AG08396 (cell line): ENCODE data around the gene ACTR1A.

Source experiments
- DNase-seq: peaks from one replicate; pipeline ENCODE4 v3.0.0; 2012; ENCODE audit warnings: low spot score, mixed read lengths

ACTR1A gene

GRCh38 chr10:102453502-102453901, 49.0 kb downstream of the ACTR1A start:
- no peak for DNase-seq

DNA sequence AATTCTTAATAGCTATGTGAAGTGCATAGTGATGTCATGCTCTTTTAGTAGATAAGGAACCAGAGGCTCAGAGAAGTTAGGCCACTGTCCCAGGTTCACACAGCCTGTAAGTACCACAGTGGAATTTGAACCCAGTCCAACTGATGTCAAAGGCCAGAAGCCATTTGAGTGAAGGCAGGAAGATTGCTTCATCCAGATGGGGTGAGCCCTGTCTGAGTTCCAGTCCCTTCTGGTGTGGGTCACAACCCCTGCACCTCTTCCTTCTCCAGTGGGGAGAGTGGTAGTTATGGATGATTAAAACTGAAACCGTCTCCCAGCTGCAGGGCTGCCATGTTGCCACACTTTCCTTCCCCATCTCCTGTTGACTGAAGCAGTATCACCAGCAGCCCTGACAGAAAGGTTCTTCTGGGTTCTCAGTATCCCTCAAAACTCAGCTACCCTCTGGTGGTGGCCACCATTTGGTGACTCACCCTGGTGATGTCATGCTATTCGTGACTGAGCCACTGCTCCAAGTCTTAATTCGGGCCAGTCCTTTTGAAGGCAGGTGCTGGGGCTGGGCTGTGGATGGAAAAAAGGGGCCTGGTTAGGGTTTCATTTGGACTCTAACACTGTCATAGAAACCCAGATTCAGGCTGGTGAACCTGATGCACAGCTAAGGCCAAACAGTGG, 49.7 kb downstream of the ACTR1A start:
- peak; percentile 78 for DNase-seq

- DNase-seq: no peak
Measured at GRCh38 chr10:102451105-102451969, 51.2 kb downstream of the ACTR1A start, which contains the start of gene C10orf95. TSS of gene C10orf95 (minus strand) at chr10:102451543. CDS start at chr10:102451093, 450 bp downstream.

- peak; percentile 91 for DNase-seq
Measured at GRCh38 chr10:102450374-102451104, 52.0 kb downstream of the ACTR1A start.

DNA sequence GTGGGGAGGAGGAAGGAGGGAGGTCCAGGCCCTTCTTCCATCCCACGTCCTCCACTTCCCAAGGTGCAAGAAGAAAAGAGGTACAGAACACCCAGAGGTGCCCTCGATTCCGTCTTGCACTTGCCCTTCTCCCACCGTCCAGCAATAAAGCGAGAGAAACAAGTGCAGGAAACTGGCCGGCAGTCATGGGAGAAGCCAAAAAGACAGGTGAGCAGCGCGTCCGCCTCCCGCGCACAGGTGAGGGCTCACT, 52.5 kb downstream of the ACTR1A start:
- no peak for DNase-seq

- DNase-seq: no peak
Measured at GRCh38 chr10:102449321-102450123, 53.0 kb downstream of the ACTR1A start.

GRCh38 chr10:102444851-102445250, 57.7 kb downstream of the ACTR1A start:
- DNase-seq: no peak

GRCh38 chr10:102438374-102438773, 64.1 kb downstream of the ACTR1A start:
- no peak for DNase-seq

GRCh38 chr10:102437515-102437914, 65.0 kb downstream of the ACTR1A start:
- DNase-seq: no peak

GRCh38 chr10:102436312-102436711, 66.2 kb downstream of the ACTR1A start:
- no peak for DNase-seq

DNA sequence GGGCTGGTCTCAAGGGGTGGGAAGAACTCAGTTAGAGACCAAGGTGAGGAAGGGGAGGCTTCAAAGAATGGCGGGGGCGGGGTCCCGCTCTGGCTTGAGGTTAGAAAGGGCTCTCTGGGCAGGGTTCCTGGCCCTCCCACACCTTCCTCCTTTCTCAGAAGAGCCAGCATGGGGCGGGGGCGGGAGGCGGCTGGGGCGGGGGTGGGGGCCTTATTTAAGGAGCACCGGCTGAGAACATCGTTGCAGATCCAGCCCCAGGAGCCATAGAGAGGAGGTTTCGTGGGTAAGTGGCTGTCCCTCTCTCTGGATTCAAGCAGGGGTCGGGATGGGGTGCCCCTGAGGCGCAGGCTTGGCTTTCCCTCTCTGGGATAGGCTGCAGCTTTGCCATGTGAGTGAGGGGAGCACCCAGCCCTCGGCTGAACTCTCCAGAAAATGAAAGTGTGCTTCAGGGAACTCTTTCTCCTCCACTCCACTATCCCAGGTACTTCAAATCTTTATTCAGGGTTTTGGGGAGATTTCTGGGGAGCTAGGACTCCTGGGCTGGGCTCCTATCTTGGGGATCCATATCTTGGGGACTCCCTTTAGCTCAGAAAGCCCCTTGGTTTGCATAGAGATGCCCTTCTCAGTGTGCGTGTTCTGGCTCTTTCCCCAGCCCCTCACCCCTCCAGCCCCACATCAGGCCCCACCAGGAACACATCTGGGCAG, 66.8 kb downstream of the ACTR1A start:
- DNase-seq: no peak

DNA sequence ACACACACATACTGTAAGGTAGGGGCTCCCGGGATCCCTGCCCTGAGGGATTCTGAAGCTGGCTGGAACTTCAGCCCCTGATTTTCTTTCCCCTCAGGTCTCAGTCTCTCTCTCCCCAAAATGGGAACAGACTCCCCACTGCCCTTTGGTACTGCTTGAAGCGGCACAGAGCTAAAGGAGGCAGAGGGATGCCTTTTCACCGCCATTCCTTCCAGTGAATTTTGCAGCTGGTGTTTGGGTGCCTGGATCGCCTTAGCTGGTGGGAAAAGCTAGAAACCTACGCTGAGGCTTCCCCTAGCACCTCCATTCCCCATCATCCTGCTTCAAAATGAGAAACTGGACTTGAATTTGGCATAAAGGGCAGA, 67.4 kb downstream of the ACTR1A start:
- no peak for DNase-seq

- DNase-seq: no peak
Measured at GRCh38 chr10:102434394-102435132, 67.9 kb downstream of the ACTR1A start.

GRCh38 chr10:102433619-102434046, 68.9 kb downstream of the ACTR1A start:
- no peak for DNase-seq

DNA sequence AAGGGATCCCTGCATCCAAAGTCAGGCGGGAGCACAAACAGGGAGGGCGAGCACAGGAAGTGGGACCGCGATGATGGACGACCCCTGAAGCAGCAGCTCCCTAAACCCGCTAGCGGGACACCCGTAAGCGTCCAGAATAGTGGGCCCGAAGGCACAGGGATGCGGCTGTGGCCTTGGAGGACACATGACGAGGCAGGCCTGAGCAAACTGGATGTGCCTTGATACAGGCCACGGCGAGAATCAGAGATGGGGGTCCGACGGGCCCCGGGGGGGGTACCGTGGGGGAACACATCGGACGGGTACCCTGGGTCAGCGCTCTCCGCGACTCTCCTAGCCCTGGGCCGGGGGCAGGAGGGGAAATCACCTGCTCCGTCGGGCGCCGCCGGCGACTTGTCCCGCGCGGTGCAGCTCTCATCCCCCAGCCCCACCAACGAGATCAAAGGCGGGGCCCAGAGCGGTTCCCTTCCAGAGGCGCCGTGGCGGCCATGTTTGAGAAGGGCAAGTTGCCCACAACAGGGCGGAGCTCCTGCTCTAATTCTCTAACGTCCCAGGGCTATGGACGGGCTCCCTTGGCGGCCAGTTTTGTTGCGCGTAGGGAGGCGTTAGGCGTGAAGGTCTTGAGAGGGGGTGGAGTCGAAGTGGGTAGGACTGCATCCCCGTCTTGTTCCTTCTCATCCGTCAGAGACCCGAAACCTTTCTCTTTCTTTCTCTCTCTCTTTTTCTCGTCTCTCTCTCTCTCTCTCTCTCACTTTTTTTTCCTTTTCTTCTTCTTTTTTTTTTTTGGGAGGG, 70.2 kb downstream of the ACTR1A start, which contains the start of gene CUEDC2:
CUEDC2 (minus strand) TSS at position 413 of the 789 bp plus-strand sequence. CDS start 7,386 bp downstream, outside the sequence.
- peak; percentile 94 for DNase-seq

- peak; percentile 46 for DNase-seq
Measured at GRCh38 chr10:102431452-102432124, 70.9 kb downstream of the ACTR1A start.

- DNase-seq: no peak
Measured at GRCh38 chr10:102429468-102429867, 73.0 kb downstream of the ACTR1A start.
